VCaP (cell line): Measurements from ENCODE around the gene MT1HL1.

Experiments
- H3K27ac ChIP-seq: fragments of 450-650 bp; 2 replicates; pipeline ENCODE4 v1.5.1; 2017
- CTCF ChIP-seq: fragments of 450-650 bp; conservative IDR thresholded peaks from 2 replicates; pipeline ENCODE4 v1.5.1; 2017; ENCODE audit warnings: mild to moderate bottlenecking, moderate library complexity

Gene MT1HL1

DNA sequence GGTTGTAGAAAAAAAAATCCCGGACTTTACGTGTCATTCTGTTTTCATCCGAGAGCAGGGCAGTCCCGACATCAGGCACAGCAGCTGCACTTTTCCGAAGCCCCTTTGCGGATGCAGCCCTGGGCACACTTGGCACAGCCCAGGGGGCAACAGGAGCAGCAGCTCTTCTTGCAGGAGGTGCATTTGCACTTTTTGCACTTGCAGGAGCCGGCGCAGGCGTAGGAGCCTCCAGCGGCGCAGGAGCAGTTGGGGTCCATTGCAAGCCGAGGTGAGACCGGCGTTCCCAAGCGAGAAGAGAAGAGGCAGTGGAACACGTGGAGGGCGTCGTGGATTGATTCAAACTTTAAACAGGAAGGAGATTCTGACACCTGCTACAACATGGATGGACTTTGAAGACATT, at the start of gene MT1HL1:
Gene MT1HL1, minus strand, starts transcription at position 326 of the 400 bp plus-strand sequence. Its CDS starts 69 bp downstream, at position 257.
- no peak for TF ChIP-seq CTCF
- H3K27ac ChIP-seq = no peak within 1 kb of the TSS

DNA sequence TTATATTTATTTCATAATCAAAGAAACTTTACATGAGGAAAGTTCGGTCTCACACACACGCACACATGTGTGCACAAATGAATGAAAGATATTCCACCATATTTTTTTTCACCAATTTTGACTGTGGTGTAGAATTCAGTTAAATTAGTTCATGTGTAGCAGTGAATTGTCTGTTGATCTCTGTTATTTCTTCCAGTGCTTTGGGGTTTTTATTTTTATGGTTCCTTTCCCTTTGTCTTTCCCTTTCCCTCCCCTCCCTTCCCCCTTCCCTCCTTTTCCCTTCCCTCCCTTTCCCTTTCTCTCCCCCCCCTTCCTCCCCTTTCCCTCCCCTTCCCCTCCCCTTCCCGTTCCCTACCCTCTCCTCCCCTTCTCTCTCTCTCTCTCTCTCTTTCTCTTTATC, 46.7 kb upstream of the MT1HL1 start:
- TF ChIP-seq CTCF = no peak
- no peak overlapping the region for H3K27ac ChIP-seq

DNA sequence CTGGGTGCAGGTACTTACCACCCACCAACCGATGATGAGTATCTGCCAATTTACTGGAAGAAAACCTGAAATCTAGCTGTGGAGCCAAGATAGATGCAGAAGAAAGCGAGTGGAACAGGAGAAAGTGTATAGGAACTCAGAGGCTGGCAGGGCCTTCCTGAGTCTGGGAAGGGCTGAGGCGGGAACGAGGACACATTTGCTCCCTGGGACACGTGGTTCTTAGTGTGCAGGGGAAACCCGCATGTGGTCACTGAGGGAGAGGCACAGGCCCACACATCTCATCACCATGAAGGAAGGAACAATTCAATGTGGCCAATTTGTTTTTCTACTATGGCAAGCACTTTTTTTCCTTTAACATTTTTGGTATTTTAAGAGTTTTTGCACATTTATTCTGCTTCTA, 45.9 kb upstream of the MT1HL1 start:
- no peak for TF ChIP-seq CTCF
- no peak overlapping the region for H3K27ac ChIP-seq

DNA sequence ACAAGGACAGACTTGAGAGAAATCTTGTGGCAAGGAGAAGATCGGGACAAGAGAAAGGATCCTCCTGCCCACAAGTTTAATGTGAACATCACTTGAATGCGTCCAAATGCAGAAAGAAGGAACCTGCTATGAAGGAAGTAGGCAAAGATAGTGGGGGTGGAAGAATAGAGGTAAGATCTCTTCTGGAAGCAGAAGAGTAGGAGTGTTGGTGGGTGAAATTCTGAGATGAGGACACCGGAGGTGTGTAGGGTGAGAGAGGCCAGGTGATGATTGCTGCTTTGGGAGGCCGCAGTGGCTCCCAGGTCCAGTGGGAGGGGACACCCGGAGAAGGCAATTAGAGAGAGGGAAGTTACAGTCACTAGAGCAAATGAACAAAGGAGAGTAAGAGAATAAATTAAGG, 44.6 kb upstream of the MT1HL1 start:
- TF ChIP-seq CTCF = no peak

GRCh38 chr1:237045278-237046016, 41.2 kb upstream of the MT1HL1 start:
- no peak overlapping the region for H3K27ac ChIP-seq
- no peak for TF ChIP-seq CTCF

More for the DNA sequence above, 44.6 kb upstream of the MT1HL1 start:
- no peak overlapping the region for H3K27ac ChIP-seq

- TF ChIP-seq CTCF = no peak
- no peak overlapping the region for H3K27ac ChIP-seq
Observed at GRCh38 chr1:237043846-237044636, 39.8 kb upstream of the MT1HL1 start.

DNA sequence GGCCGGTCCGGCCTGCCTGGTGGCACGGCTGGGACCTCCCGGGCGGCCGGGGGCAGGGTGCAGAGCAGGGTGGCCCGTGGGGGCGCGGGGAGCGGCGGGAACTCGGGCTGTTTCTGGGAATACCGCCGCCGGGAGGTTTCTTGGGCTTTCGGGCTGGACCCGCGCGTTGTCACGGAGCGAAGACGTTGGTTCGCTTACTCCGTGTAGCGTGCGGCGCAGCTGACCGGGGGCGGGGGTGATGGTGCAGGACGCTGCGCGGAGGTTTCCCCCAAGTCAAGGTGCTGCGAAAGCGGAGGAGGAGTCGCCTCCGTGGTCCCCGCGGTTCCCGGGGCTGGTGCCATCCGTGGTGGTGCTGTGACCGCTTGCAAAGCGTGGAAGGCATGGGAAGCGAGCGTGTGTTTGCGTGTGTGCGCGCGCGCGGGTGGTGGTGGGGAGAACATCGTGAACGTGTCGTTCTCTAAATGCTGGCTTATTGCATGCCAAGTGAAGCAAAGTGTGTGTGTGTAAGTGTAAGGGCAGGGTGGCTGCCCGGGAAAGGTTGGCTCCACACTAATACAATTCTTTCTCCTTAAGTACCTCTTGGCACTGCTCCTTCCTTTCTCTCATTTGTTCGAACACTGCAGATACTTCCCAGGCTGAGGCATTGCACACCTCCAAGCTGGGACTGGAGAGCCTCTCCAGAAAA, 38.8 kb upstream of the MT1HL1 start:
- H3K27ac ChIP-seq = no peak overlapping the region
- TF ChIP-seq CTCF = no peak
